Liver (tissue), 3 donors: ENCODE measurements around the gene GRIK2.

ENCODE experiments used
- CTCF ChIP-seq: fragments of 150-350 bp; IDR thresholded peaks from 2 replicates; pipeline ENCODE4 v1.5.1; 2017; ENCODE audit warnings: improper control_type of control experiment, low read depth, low read length; ENCODE audit not compliant: missing input control
- MAX ChIP-seq: IDR thresholded peaks from 2 replicates; pipeline ENCODE4 v1.6.1; 2016; ENCODE audit warnings: antibody characterized with exemption
- RAD21 ChIP-seq, 2 donors: IDR thresholded peaks; 2 replicates each; pipeline ENCODE4 v1.6.1; 2016; ENCODE audit warnings: antibody characterized with exemption in 2 of 2, mild to moderate bottlenecking in 2 of 2
- ZBTB33 ChIP-seq: IDR thresholded peaks from 2 replicates; pipeline ENCODE4 v1.6.1; 2016; ENCODE audit warnings: antibody characterized with exemption
- donor health status: healthy.
- donor health status: healthy.

GRCh38 chr6:101578306-101578705, 184.8 kb downstream of the GRIK2 start:
- TF ChIP-seq CTCF: no peak
- TF ChIP-seq RAD21 (IDR thresholded peaks at IDR 0.05): no peak
- TF ChIP-seq ZBTB33: no peak
- no peak for TF ChIP-seq MAX
